Activated naive CD8-positive, alpha-beta T cell treated with anti-CD3 and anti-CD28 coated beads for 36 hours (primary cell): ENCODE results near the gene POPDC3. TPM values are rescaled to one million over a fixed set of nuclear protein-coding genes. Genes with fewer than 3 reads are reported as not detected.

Experiments
- total RNA-seq, 2 experiments: library from RNA; stranded (reverse); gene quantifications; one replicate each; pipeline ENCODE4 v1.2.3, GENCODE V29; 2021

The POPDC3 gene
- total RNA-seq, 2 experiments from 2014 or later = not detected

Other genes starting within 250 kb of the POPDC3 start
- gene LIN28B, start 222.9 kb downstream of the POPDC3 start, total RNA-seq = under 1 TPM in 1 of 2 experiments, not detected in 1; 0.18 TPM
- gene PREP, start 223.1 kb upstream of the POPDC3 start, total RNA-seq = 10 to 100 TPM; 45.9 to 46.4 TPM